Activated CD8-positive, alpha-beta T cell treated with anti-CD3 and anti-CD28 coated beads, Interleukin-2, amount 10 ng/mL, durations not matched to agents 7 days and 5 days (primary cell): ENCODE data around the gene BLOC1S3. TPM values are rescaled to one million over a fixed set of nuclear protein-coding genes. Genes with fewer than 3 reads are reported as not detected.

Source experiments
- ATAC-seq: fragments of 150-1000 bp; cut with Tn5 transposase; one replicate; pipeline ENCODE4 v1.10.0; 2021; ENCODE audit warnings: moderate library complexity
- CTCF ChIA-PET: fragments of 350-600 bp; sonication (Branson Sonifier 250); formaldehyde crosslinking; loops from one replicate; lab custom pipeline; 2021; ENCODE audit warnings: antibody characterized with exemption; lab: Charles Lee
- POLR2A ChIA-PET: fragments of 350-600 bp; sonication (Branson Sonifier 250); formaldehyde crosslinking; loops from one replicate; lab custom pipeline; 2021; ENCODE audit warnings: antibody characterized with exemption; lab: Charles Lee
- DNase-seq: peaks from one replicate; pipeline ENCODE4 v3.0.0-alpha.2; 2020
- H3K27ac Mint-ChIP-seq: one replicate; pipeline ENCODE4 v1.8.0; 2021; ENCODE audit warnings: mild to moderate bottlenecking, mixed read lengths
- H3K27me3 Mint-ChIP-seq: one replicate; pipeline ENCODE4 v1.8.0; 2021; ENCODE audit warnings: low read depth, mixed read lengths
- H3K36me3 Mint-ChIP-seq: one replicate; pipeline ENCODE4 v1.8.0; 2021; ENCODE audit warnings: low read depth, mixed read lengths
- H3K4me1 Mint-ChIP-seq: one replicate; pipeline ENCODE4 v1.8.0; 2021; ENCODE audit warnings: low read depth, mixed read lengths
- H3K4me3 Mint-ChIP-seq: one replicate; pipeline ENCODE4 v1.8.0; 2021; ENCODE audit warnings: mild to moderate bottlenecking, mixed read lengths
- H3K9me3 Mint-ChIP-seq: one replicate; pipeline ENCODE4 v1.8.0; 2022; ENCODE audit warnings: mixed read lengths; ENCODE audit not compliant: insufficient read depth
- total RNA-seq, 2 experiments: library from RNA; stranded (reverse); gene quantifications; one replicate each; pipeline ENCODE4 v1.2.3, GENCODE V29; 2021

Gene BLOC1S3
- total RNA-seq, 2 experiments from 2014 or later, result 16.0 to 16.7 TPM

- Mint-ChIP-seq H3K36me3 (peaks cover 16% of the 10 kb centered on the region), H3K4me3 (no peak overlapping the region), H3K27ac (no peak overlapping the region), H3K4me1 (peaks cover 31% of the 10 kb centered on the region), H3K27me3 (peaks cover 17% of the 10 kb centered on the region), H3K9me3 (no peaks in the 10 kb centered on the region)
- ChIA-PET POLR2A (no interaction called here), CTCF (interaction anchor here (1.2 to 1.8 kb wide), 2 partner anchors 16 to 23 kb away, joined by 5 to 12 read pairs; no protein-coding TSS in a partner anchor)
- DNase-seq (no peak), ATAC-seq (no peak)
Measured at GRCh38 chr19:45149129-45149528, 29.5 kb upstream of the BLOC1S3 start.

GRCh38 chr19:45150180-45150579 lies 28.4 kb upstream of the BLOC1S3 start:
- ATAC-seq, result no peak
- POLR2A ChIA-PET, result no interaction called here
- H3K4me3 Mint-ChIP-seq, result no peak overlapping the region

GRCh38 chr19:45150751-45151281 lies 27.8 kb upstream of the BLOC1S3 start:
- ATAC-seq, result no peak
- peaks cover 16% of the 10 kb centered on the region for H3K36me3 Mint-ChIP-seq
- H3K4me3 Mint-ChIP-seq, result no peak overlapping the region
- DNase-seq, result no peak
- POLR2A ChIA-PET, result no interaction called here
- H3K4me1 Mint-ChIP-seq, result peaks cover 34% of the 10 kb centered on the region
- H3K27ac Mint-ChIP-seq, result no peak overlapping the region
- CTCF ChIA-PET, result interaction anchor here (1.1 to 1.8 kb wide), 2 partner anchors 25 to 91 kb away, joined by 3 to 12 read pairs; no protein-coding TSS in a partner anchor
- H3K9me3 Mint-ChIP-seq, result no peaks in the 10 kb centered on the region
- H3K27me3 Mint-ChIP-seq, result peaks cover 26% of the 10 kb centered on the region

More at GRCh38 chr19:45150180-45150579, 28.4 kb upstream of the BLOC1S3 start:
- no peak for DNase-seq
- peaks cover 34% of the 10 kb centered on the region for H3K4me1 Mint-ChIP-seq
- peaks cover 16% of the 10 kb centered on the region for H3K36me3 Mint-ChIP-seq
- CTCF ChIA-PET, result interaction anchor here (1.0 to 1.8 kb wide), 2 partner anchors 13 to 24 kb away, joined by 4 to 12 read pairs; no protein-coding TSS in a partner anchor
- H3K9me3 Mint-ChIP-seq, result no peaks in the 10 kb centered on the region
- peaks cover 22% of the 10 kb centered on the region for H3K27me3 Mint-ChIP-seq
- no peak overlapping the region for H3K27ac Mint-ChIP-seq

- H3K27ac Mint-ChIP-seq, result no peak overlapping the region
- peaks cover 16% of the 10 kb centered on the region for H3K36me3 Mint-ChIP-seq
- ChIA-PET POLR2A (no interaction called here), CTCF (interaction anchor here (1.1 kb wide), 1 partner anchor 92 kb away, joined by 3 read pairs; no protein-coding TSS in a partner anchor)
- peaks cover 29% of the 10 kb centered on the region for H3K27me3 Mint-ChIP-seq
- DNase-seq (no peak), ATAC-seq (no peak)
- peaks cover 34% of the 10 kb centered on the region for H3K4me1 Mint-ChIP-seq
- no peaks in the 10 kb centered on the region for H3K9me3 Mint-ChIP-seq
- H3K4me3 Mint-ChIP-seq, result peak overlapping the region; percentile 25
Measured at GRCh38 chr19:45151320-45151719, 27.3 kb upstream of the BLOC1S3 start.

GRCh38 chr19:45151821-45152503 lies 26.6 kb upstream of the BLOC1S3 start:
- Mint-ChIP-seq H3K4me1 (peaks cover 34% of the 10 kb centered on the region), H3K9me3 (no peaks in the 10 kb centered on the region), H3K36me3 (peaks cover 16% of the 10 kb centered on the region), H3K27ac (no peak overlapping the region), H3K4me3 (peak overlapping the region; percentile 25), H3K27me3 (peaks cover 29% of the 10 kb centered on the region)
- CTCF ChIA-PET, result interaction anchor here (0.7 to 1.1 kb wide), 3 partner anchors 12 to 92 kb away, joined by 3 read pairs; no protein-coding TSS in a partner anchor
- POLR2A ChIA-PET, result interaction anchor here (2.5 kb wide), 1 partner anchor 26 kb away, joined by 10 read pairs; the partner anchor contains the start of genes BLOC1S3 and TRAPPC6A
- DNase-seq, result no peak
- ATAC-seq, result no peak

GRCh38 chr19:45152504-45153338 lies 25.9 kb upstream of the BLOC1S3 start:
- ChIA-PET POLR2A (interaction anchor here (2.5 kb wide), 1 partner anchor 25 kb away, joined by 10 read pairs; the partner anchor contains the start of genes BLOC1S3 and TRAPPC6A), CTCF (interaction anchor here (0.7 to 1.1 kb wide), 4 partner anchors 12 to 96 kb away, joined by 3 to 6 read pairs (median 3); partner anchors contain the start of genes BLOC1S3 and TRAPPC6A)
- H3K4me1 Mint-ChIP-seq, result peaks cover 34% of the 10 kb centered on the region
- H3K27me3 Mint-ChIP-seq, result peaks cover 33% of the 10 kb centered on the region
- H3K27ac Mint-ChIP-seq, result peak overlapping the region; percentile 77
- peaks cover 16% of the 10 kb centered on the region for H3K36me3 Mint-ChIP-seq
- peak overlapping the region; percentile 63 for H3K4me3 Mint-ChIP-seq
- H3K9me3 Mint-ChIP-seq, result no peaks in the 10 kb centered on the region
- peak; percentile 74 for DNase-seq
- peak; percentile 54 for ATAC-seq

- H3K4me3 Mint-ChIP-seq, result peak overlapping the region; percentile 63
- peak overlapping the region; percentile 60 for H3K27ac Mint-ChIP-seq
- H3K4me1 Mint-ChIP-seq, result peaks cover 36% of the 10 kb centered on the region
- DNase-seq (peak; percentile 39), ATAC-seq (peak; percentile 27)
- no peaks in the 10 kb centered on the region for H3K9me3 Mint-ChIP-seq
- H3K36me3 Mint-ChIP-seq, result peaks cover 15% of the 10 kb centered on the region
- CTCF ChIA-PET, result interaction anchor here (1.0 to 1.5 kb wide), 4 partner anchors 11 to 95 kb away, joined by 3 to 6 read pairs (median 4); partner anchors contain the start of genes BLOC1S3 and TRAPPC6A
- peaks cover 39% of the 10 kb centered on the region for H3K27me3 Mint-ChIP-seq
- POLR2A ChIA-PET, result interaction anchor here (2.5 kb wide), 1 partner anchor 24 kb away, joined by 10 read pairs; the partner anchor contains the start of genes BLOC1S3 and TRAPPC6A
Measured at GRCh38 chr19:45153339-45154063, 25.1 kb upstream of the BLOC1S3 start.

- ATAC-seq (no peak), DNase-seq (no peak)
- H3K27me3 Mint-ChIP-seq, result peaks cover 39% of the 10 kb centered on the region
- peak overlapping the region; percentile 36 for H3K4me3 Mint-ChIP-seq
- H3K4me1 Mint-ChIP-seq, result peaks cover 31% of the 10 kb centered on the region
- POLR2A ChIA-PET, result interaction anchor here (1.2 to 2.5 kb wide), 2 partner anchors 10 to 24 kb away, joined by 3 to 10 read pairs; partner anchors contain the start of genes BLOC1S3 and TRAPPC6A
- H3K27ac Mint-ChIP-seq, result peak overlapping the region; percentile 60
- no peaks in the 10 kb centered on the region for H3K9me3 Mint-ChIP-seq
- CTCF ChIA-PET, result interaction anchor here (1.3 to 1.5 kb wide), 2 partner anchors 10 to 51 kb away, joined by 3 to 4 read pairs; no protein-coding TSS in a partner anchor
- H3K36me3 Mint-ChIP-seq, result peaks cover 14% of the 10 kb centered on the region
Measured at GRCh38 chr19:45154064-45154827, 24.3 kb upstream of the BLOC1S3 start.

GRCh38 chr19:45156011-45156630 lies 22.5 kb upstream of the BLOC1S3 start:
- Mint-ChIP-seq H3K4me1 (peaks cover 25% of the 10 kb centered on the region), H3K27me3 (peaks cover 39% of the 10 kb centered on the region), H3K27ac (no peak overlapping the region), H3K4me3 (no peak overlapping the region), H3K36me3 (peaks cover 11% of the 10 kb centered on the region), H3K9me3 (no peaks in the 10 kb centered on the region)
- ATAC-seq, result no peak
- no peak for DNase-seq
- POLR2A ChIA-PET, result no interaction called here
- CTCF ChIA-PET, result interaction anchor here (1.4 kb wide), 1 partner anchor 25 kb away, joined by 3 read pairs; no protein-coding TSS in a partner anchor

GRCh38 chr19:45156751-45157150 lies 21.8 kb upstream of the BLOC1S3 start:
- H3K4me1 Mint-ChIP-seq, result peaks cover 19% of the 10 kb centered on the region
- peaks cover 33% of the 10 kb centered on the region for H3K27me3 Mint-ChIP-seq
- DNase-seq (no peak), ATAC-seq (no peak)
- H3K36me3 Mint-ChIP-seq, result peaks cover 7% of the 10 kb centered on the region
- no peak overlapping the region for H3K27ac Mint-ChIP-seq
- H3K9me3 Mint-ChIP-seq, result no peaks in the 10 kb centered on the region
- POLR2A ChIA-PET, result no interaction called here
- CTCF ChIA-PET, result no interaction called here
- no peak overlapping the region for H3K4me3 Mint-ChIP-seq
